ENCODE data around the gene TMEM150A. TPM values are rescaled to one million over a fixed set of nuclear protein-coding genes. Genes with fewer than 3 reads are reported as not detected.

TMEM150A gene
- total and polyA plus RNA-seq, 2 of the 13 experiments (the other 11 are each of a cell fraction or from before 2014, with no cell fraction given), result 30.1 to 70.4 TPM

- TF ChIP-seq ZNF260 (CRISPR knock-in tag; IDR thresholded peaks at IDR 0.05; ENCODE audit: borderline replicate concordance, low read depth), result no peak
- no peak for TF ChIP-seq HINFP (CRISPR knock-in tag; IDR thresholded peaks at IDR 0.05; ENCODE audit: low read depth)
- no peak for TF ChIP-seq GFI1 (CRISPR knock-in tag; IDR thresholded peaks at IDR 0.05; ENCODE audit: borderline replicate concordance)
- TF ChIP-seq BCLAF1 (IDR thresholded peaks at IDR 0.05), result no peak
- TF ChIP-seq ZNF768 (CRISPR knock-in tag; IDR thresholded peaks at IDR 0.05), result no peak
- TF ChIP-seq SNAPC4 (CRISPR knock-in tag; IDR thresholded peaks at IDR 0.05), result no peak
- TF ChIP-seq ATF3 (CRISPR knock-in tag; IDR thresholded peaks at IDR 0.05), result 0 out of 2 replicates have a peak, but pooled peaks have one; percentile 17
- TF ChIP-seq FOXA1 (IDR thresholded peaks at IDR 0.05), result no peak
- no peak for TF ChIP-seq FOXA1 (CRISPR knock-in tag; IDR thresholded peaks at IDR 0.05)
- TF ChIP-seq ZNF296 (CRISPR knock-in tag; conservative IDR thresholded peaks at IDR 0.05), result peak; percentile 95; the same call in 1 of the 2 replicates
- 0 out of 2 replicates have a peak, but pooled peaks have one; percentile 37 for TF ChIP-seq ZNF784 (CRISPR knock-in tag; IDR thresholded peaks at IDR 0.05; ENCODE audit: borderline replicate concordance)
- no peak for TF ChIP-seq MNT (IDR thresholded peaks at IDR 0.05)
- TF ChIP-seq ZNF878 (CRISPR knock-in tag; IDR thresholded peaks at IDR 0.05), result no peak
- no peak for TF ChIP-seq HNF4G (IDR thresholded peaks at IDR 0.05; ENCODE audit: borderline replicate concordance, low read depth, low read length)
- TF ChIP-seq HNF4G (CRISPR knock-in tag; IDR thresholded peaks at IDR 0.05; ENCODE audit: borderline replicate concordance, low read depth), result 0 out of 2 replicates have a peak, but pooled peaks have one; percentile 5
- no peak for TF ChIP-seq SNAPC5 (CRISPR knock-in tag; IDR thresholded peaks at IDR 0.05; ENCODE audit: borderline replicate concordance)
- TF ChIP-seq ZNF572 (CRISPR knock-in tag; IDR thresholded peaks at IDR 0.05), result peak; percentile 57; the same call in 1 of the 2 replicates
Measured at GRCh38 chr2:85594715-85595300, 7.7 kb downstream of the TMEM150A start (continued).
